IPS-11a (cell line): Measurements from ENCODE around the gene SORT1.

Experiments used
- H3K4me3 ChIP-seq: one replicate; pipeline ENCODE4 v1.5.1; 2013; ENCODE audit warnings: low read depth, low read length, control low read depth

SORT1 gene

GRCh38 chr1:109263597-109264378 is 133.9 kb downstream of the SORT1 start:
- no peak overlapping the region for H3K4me3 ChIP-seq

- no peak overlapping the region for H3K4me3 ChIP-seq
Measured at GRCh38 chr1:109263234-109263596, 134.5 kb downstream of the SORT1 start.

- no peak overlapping the region for H3K4me3 ChIP-seq
Measured at GRCh38 chr1:109262231-109263055, 135.3 kb downstream of the SORT1 start.

- H3K4me3 ChIP-seq = no peak overlapping the region
Measured at GRCh38 chr1:109261578-109261977, 136.1 kb downstream of the SORT1 start.

GRCh38 chr1:109261006-109261405 is 136.7 kb downstream of the SORT1 start:
- H3K4me3 ChIP-seq = no peak overlapping the region

GRCh38 chr1:109259674-109260557 is 137.8 kb downstream of the SORT1 start:
- no peak overlapping the region for H3K4me3 ChIP-seq
